OCI-LY7 (cell line): Measurements from ENCODE around the gene NR5A2. TPM values are rescaled to one million over a fixed set of nuclear protein-coding genes. Genes with fewer than 3 reads are reported as not detected.

Experiments used
- BruUV-seq: library from RNA; stranded (reverse); fragments of 400-500 nt; replicated peaks from 2 replicates; lab custom pipeline; 2021; lab: Mats Ljungman, UMichigan
- CTCF ChIA-PET: fragments of 300-600 bp; sonication (Branson Sonifier 250); formaldehyde crosslinking; loops from one replicate; lab custom pipeline; 2022; ENCODE audit warnings: antibody characterized with exemption; ENCODE audit not compliant: unreplicated experiment; lab: Charles Lee
- POLR2A ChIA-PET: fragments of 300-600 bp; sonication (Branson Sonifier 250); formaldehyde crosslinking; loops from one replicate; lab custom pipeline; 2022; ENCODE audit warnings: antibody characterized with exemption; lab: Charles Lee
- DNase-seq: peaks from one replicate; pipeline ENCODE4 v3.0.0-alpha.2; 2015; ENCODE audit warnings: low spot score
- H2AFZ ChIP-seq: fragments of 200-600 bp; sonication (generic), shearing (Covaris generic); 2 replicates; pipeline ENCODE4 v1.6.1; 2014; ENCODE audit warnings: mild to moderate bottlenecking, antibody characterized with exemption, low read length, moderate library complexity
- H3K27ac ChIP-seq: fragments of 200-600 bp; sonication (generic); 2 replicates; pipeline ENCODE4 v1.5.1; 2014; ENCODE audit warnings: mixed run types, low read depth, mild to moderate bottlenecking, moderate library complexity, low read length, inconsistent platforms; ENCODE audit not compliant: poor library complexity, severe bottlenecking
- H3K36me3 ChIP-seq: fragments of 200-600 bp; sonication (generic); 2 replicates; pipeline ENCODE4 v1.6.1; 2014; ENCODE audit warnings: mild to moderate bottlenecking, antibody characterized with exemption, low read length, moderate library complexity, mixed read lengths; ENCODE audit not compliant: insufficient read depth
- H3K4me1 ChIP-seq: fragments of 200-600 bp; sonication (generic); 2 replicates; pipeline ENCODE4 v1.5.1; 2014; ENCODE audit warnings: mild to moderate bottlenecking, low read length; ENCODE audit not compliant: insufficient read depth, poor library complexity, severe bottlenecking
- H3K4me2 ChIP-seq: fragments of 200-600 bp; sonication (generic); 2 replicates; pipeline ENCODE4 v1.6.1; 2014; ENCODE audit warnings: mild to moderate bottlenecking, low read length
- H3K4me3 ChIP-seq: fragments of 200-600 bp; sonication (generic); 2 replicates; pipeline ENCODE4 v1.5.1; 2014; ENCODE audit warnings: mild to moderate bottlenecking, low read depth, low read length; ENCODE audit not compliant: poor library complexity, severe bottlenecking
- H3K79me2 ChIP-seq: fragments of 200-600 bp; sonication (generic); 2 replicates; pipeline ENCODE4 v1.6.1; 2016; ENCODE audit warnings: low read depth, mild to moderate bottlenecking, low read length, moderate library complexity, mixed read lengths; ENCODE audit not compliant: insufficient read depth
- H3K9me2 ChIP-seq: fragments of 200-600 bp; sonication (generic); 2 replicates; pipeline ENCODE4 v1.6.1; 2016; ENCODE audit warnings: mild to moderate bottlenecking, low read length, mixed read lengths; ENCODE audit not compliant: insufficient read depth
- H3K9me3 ChIP-seq: fragments of 200-600 bp; sonication (generic); 2 replicates; pipeline ENCODE4 v1.6.1; 2014; ENCODE audit warnings: mild to moderate bottlenecking, mixed run types, low read length, mixed read lengths
- H4K20me1 ChIP-seq: fragments of 200-600 bp; sonication (generic); 2 replicates; pipeline ENCODE4 v1.6.1; 2014; ENCODE audit warnings: mild to moderate bottlenecking, antibody characterized with exemption, low read length, moderate library complexity, mixed read lengths; ENCODE audit not compliant: insufficient read depth
- CTCF ChIP-seq: fragments of 200-600 bp; sonication (generic); conservative IDR thresholded peaks from 2 replicates; pipeline ENCODE4 v1.5.1; 2014; ENCODE audit warnings: mild to moderate bottlenecking, antibody characterized with exemption, low read length, moderate library complexity, mixed read lengths
- EZH2phosphoT487 ChIP-seq: fragments of 200-600 bp; sonication (generic); IDR thresholded peaks from 2 replicates; pipeline ENCODE4 v1.6.1; 2018; ENCODE audit warnings: low read depth, borderline replicate concordance, mild to moderate bottlenecking, mixed run types, antibody characterized with exemption, low read length, moderate library complexity, mixed read lengths
- intact Hi-C: fragments of 100-400 bp; cut with micrococcal nuclease; formaldehyde crosslinking; loops from one replicate; pipeline ENCODE4 v1.10.0; 2022; ENCODE audit not compliant: unreplicated experiment
- total RNA-seq, 2 experiments: library from RNA; depleted of rRNA in 1 of 2; stranded (reverse); fragments of >200 nt in 1 of 2; shearing (Covaris generic) in 1 of 2; gene quantifications; 2 replicates each; pipeline ENCODE4 v1.2.3, GENCODE V29; 2014 to 2022

NR5A2 gene
- total RNA-seq, 2 experiments from 2014 or later, result 2.3 to 3.9 TPM

GRCh38 chr1:200112290-200112689 lies 84.8 kb downstream of the NR5A2 start:
- no peaks in the 10 kb centered on the region for H3K9me3 ChIP-seq
- no peak overlapping the region for H3K4me3 ChIP-seq
- H2AFZ ChIP-seq, result no peak overlapping the region; the same call in 1 of the 2 replicates
- no TSS peak for BruUV-seq
- CTCF ChIA-PET, result no interaction called here
- intact Hi-C loops, result no loop called here
- no peak overlapping the region for H3K27ac ChIP-seq
- no peaks in the 10 kb centered on the region for H3K36me3 ChIP-seq
- no peak overlapping the region for H3K4me2 ChIP-seq
- TF ChIP-seq CTCF (no peak), EZH2phosphoT487 (no peak)
- POLR2A ChIA-PET, result interaction anchor here (1.2 kb wide), 1 partner anchor 16 kb away, joined by 3 read pairs; no protein-coding TSS in a partner anchor
- peaks cover 17% of the 10 kb centered on the region for H3K4me1 ChIP-seq
- DNase-seq, result no peak
- no peaks in the 10 kb centered on the region for H3K79me2 ChIP-seq
- H4K20me1 ChIP-seq, result no peaks in the 10 kb centered on the region
- H3K9me2 ChIP-seq, result no peaks in the 10 kb centered on the region

- CTCF ChIA-PET, result no interaction called here
- no peaks in the 10 kb centered on the region for H3K9me3 ChIP-seq
- BruUV-seq, result no TSS peak
- H3K79me2 ChIP-seq, result no peaks in the 10 kb centered on the region
- peak; percentile 14 for DNase-seq
- no peaks in the 10 kb centered on the region for H3K36me3 ChIP-seq
- no peaks in the 10 kb centered on the region for H3K9me2 ChIP-seq
- no peaks in the 10 kb centered on the region for H4K20me1 ChIP-seq
- H3K4me3 ChIP-seq, result no peak overlapping the region
- H2AFZ ChIP-seq, result peak overlapping the region; percentile 91
- POLR2A ChIA-PET, result interaction anchor here (0.6 to 1.3 kb wide), 5 partner anchors 17 to 319 kb away, joined by 3 to 4 read pairs (median 3); no protein-coding TSS in a partner anchor
- 0 out of 2 replicates have a peak overlapping the region, but pooled peaks have one; percentile 6 for H3K4me2 ChIP-seq
- TF ChIP-seq CTCF (no peak), EZH2phosphoT487 (no peak)
- H3K4me1 ChIP-seq, result peaks cover 19% of the 10 kb centered on the region
- no peak overlapping the region for H3K27ac ChIP-seq
- intact Hi-C loops, result no loop called here
Measured at GRCh38 chr1:200115532-200115931, 88.0 kb downstream of the NR5A2 start.

GRCh38 chr1:200116324-200116723 lies 88.8 kb downstream of the NR5A2 start:
- Histone ChIP-seq H4K20me1 (no peaks in the 10 kb centered on the region), H3K36me3 (no peaks in the 10 kb centered on the region), H3K4me2 (no peak overlapping the region), H3K4me3 (no peak overlapping the region), H3K79me2 (no peaks in the 10 kb centered on the region), H3K9me3 (no peaks in the 10 kb centered on the region), H3K9me2 (no peaks in the 10 kb centered on the region), H2AFZ (peak overlapping the region; percentile 91; the same call in 1 of the 2 replicates), H3K4me1 (peaks cover 19% of the 10 kb centered on the region), H3K27ac (no peak overlapping the region)
- intact Hi-C loops, result no loop called here
- no peak for TF ChIP-seq CTCF
- TF ChIP-seq EZH2phosphoT487, result no peak
- BruUV-seq, result no TSS peak
- ChIA-PET CTCF (no interaction called here), POLR2A (interaction anchor here (0.6 to 1.3 kb wide), 4 partner anchors 18 to 337 kb away, joined by 3 to 4 read pairs (median 4); no protein-coding TSS in a partner anchor)
- DNase-seq, result no peak
